GM12892 (cell line): Measurements from ENCODE around the gene DDX42.

Experiments
- DNase-seq: peaks from one replicate; pipeline ENCODE4 v3.0.0; 2011; ENCODE audit not compliant: insufficient read length
- FAIRE-seq: peaks from 2 replicates; lab custom pipeline; 2011; peaks lifted over from hg19 to GRCh38; lab: Jason Lieb, UNC
- POLR2A ChIP-seq: IDR thresholded peaks from 2 replicates; pipeline ENCODE4 v1.6.1; 2011; ENCODE audit warnings: low read depth, low read length, control low read depth
- POLR2AphosphoS5 ChIP-seq: IDR thresholded peaks from 2 replicates; pipeline ENCODE4 v1.6.1; 2011; ENCODE audit warnings: low read depth, low read length, control low read depth
- TAF1 ChIP-seq: IDR thresholded peaks from 2 replicates; pipeline ENCODE4 v1.6.1; 2011; ENCODE audit warnings: low read depth, mild to moderate bottlenecking, control low read depth, low read length, borderline replicate concordance

Gene DDX42

DNA sequence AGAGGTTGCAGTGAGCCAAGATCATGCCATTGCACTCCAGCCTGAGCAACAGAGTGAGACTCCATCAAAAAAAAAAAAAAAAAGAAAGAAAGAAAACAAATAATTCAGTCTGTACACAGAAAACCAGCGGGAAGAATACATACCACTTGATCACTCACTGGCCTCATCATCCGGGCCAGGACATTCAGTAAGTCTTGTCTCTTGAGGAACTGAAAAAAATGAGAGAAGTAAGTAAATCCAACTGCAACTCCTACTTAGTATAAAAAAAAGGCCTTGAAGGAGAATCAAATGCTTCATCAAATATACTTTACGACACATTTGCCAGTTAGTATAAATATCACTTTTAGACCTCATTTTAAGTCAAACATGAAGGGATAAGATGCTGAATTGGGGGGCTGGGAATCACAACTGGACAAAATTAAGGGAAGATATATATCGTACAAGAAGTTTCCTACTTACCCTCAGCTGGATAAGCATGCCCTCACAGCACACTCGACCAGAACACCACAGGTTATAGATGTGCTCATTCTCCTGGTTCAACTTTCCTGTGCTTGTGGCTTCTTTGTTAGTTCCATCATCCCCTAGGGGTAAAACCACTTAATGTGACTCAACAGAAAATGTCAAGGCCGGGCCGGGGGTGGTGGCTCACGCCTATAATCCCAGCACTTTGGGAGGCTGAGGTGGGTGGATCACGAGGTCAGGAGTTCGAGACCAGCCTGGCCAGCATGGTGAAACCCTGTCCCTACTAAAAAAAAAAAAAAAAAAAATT lies 13.0 kb upstream of the DDX42 start:
- no peak for DNase-seq
- TF ChIP-seq TAF1 (no peak), POLR2A (no peak), POLR2AphosphoS5 (no peak)
- FAIRE-seq: no peak

GRCh38 chr17:63762161-63763078 lies 11.6 kb upstream of the DDX42 start:
- no peak for DNase-seq
- FAIRE-seq: no peak
- TF ChIP-seq POLR2AphosphoS5: no peak
- no peak for TF ChIP-seq POLR2A
- no peak for TF ChIP-seq TAF1

DNA sequence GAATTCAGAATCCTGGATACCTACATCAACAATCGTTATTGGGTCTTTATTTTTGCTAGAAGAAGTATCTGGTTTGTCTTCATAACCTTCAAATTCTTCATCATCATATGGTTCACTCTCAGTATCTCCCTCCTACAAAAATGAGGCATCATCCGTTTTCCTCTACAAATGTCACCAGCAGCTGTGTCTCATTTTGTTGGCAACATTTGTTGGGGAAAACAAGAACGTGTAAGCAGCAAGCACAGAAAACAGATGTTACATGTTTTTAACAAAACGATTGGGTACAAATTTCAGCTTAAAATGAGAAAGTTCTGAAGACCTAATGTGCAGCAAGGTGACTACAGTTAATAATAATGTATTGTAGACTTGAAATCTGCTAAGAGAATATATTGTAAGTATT lies 9.3 kb upstream of the DDX42 start:
- DNase-seq (no peak), FAIRE-seq (no peak)
- no peak for TF ChIP-seq TAF1
- no peak for TF ChIP-seq POLR2AphosphoS5
- TF ChIP-seq POLR2A: no peak

DNA sequence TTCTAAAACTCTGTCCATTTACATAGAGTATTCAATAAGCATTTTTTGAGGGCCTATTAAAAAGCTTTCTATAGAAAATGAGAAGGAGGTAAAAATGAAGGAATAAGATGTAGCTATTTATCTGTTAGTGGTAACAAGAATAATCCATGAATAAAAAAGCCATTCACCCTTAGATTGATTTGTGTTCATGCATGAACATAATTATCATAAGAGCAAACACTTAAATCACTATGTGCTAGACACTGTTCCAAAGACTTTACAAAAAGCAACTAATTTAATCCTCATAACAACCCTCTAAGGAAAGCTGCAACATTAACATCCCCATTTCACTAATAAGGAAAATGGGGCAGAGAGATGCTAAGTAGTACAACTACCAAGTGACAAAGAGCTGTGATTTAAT lies 7.2 kb upstream of the DDX42 start:
- no peak for DNase-seq
- TF ChIP-seq TAF1 (no peak), POLR2A (no peak), POLR2AphosphoS5 (no peak)
- no peak for FAIRE-seq

DNA sequence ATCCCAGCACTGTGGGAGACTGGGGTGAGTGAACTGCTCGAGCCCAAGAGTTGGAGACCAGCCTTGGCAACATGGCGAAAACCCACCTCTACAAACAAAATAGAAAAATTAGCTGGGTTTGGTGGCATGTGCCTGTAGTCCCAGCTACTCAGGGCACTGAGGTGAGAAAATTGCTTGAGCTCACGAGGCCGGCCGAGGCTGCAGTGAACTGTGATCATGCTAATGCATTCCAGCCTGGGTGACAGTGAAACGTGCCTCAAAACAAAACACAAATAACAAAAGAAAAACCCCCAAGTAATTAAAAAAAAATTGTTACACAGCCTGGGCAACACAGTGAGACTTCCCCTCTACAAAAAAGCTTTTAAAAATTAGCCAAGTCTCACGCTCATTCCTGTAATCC lies 5.5 kb upstream of the DDX42 start:
- no peak for TF ChIP-seq POLR2AphosphoS5
- DNase-seq (no peak), FAIRE-seq (no peak)

DNA sequence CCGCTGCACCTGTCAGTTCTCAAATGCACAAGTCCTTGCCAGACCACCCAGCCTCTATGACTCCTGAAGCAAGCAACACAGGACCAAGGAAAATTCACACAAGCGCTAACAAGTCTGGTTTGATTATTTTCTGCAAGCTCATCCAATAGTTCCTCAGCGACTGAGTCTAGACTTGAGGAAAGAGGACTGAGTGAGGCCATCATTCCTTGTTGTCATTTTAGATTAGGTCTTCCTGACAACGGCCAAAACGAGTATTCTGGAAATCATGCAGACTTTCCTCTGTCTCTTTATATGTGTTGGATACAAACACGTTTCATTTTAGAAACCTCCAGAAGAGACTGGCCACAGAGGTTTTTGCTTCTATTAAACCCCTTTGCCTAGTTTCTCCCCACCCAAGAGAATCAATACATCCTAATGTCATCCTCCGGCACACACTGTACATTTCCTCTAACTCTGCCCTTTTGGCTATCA lies 1.1 kb upstream of the DDX42 start:
- no peak for FAIRE-seq
- TF ChIP-seq POLR2AphosphoS5 (no peak), POLR2A (no peak), TAF1 (no peak)
- DNase-seq: no peak

- TF ChIP-seq POLR2AphosphoS5 (peak; percentile 61), POLR2A (peak; percentile 98), TAF1 (peak; percentile 75; the same call in 1 of the 2 replicates)
- DNase-seq: peak; percentile 89
- FAIRE-seq: peak; percentile 98
These were observed 464 bp upstream of the DDX42 start, which contains the start of gene CCDC47 for GRCh38 chr17:63773272-63774140. CCDC47 (minus strand) TSS chr17:63773597; CDS start chr17:63766175, 7,422 bp downstream.

DNA sequence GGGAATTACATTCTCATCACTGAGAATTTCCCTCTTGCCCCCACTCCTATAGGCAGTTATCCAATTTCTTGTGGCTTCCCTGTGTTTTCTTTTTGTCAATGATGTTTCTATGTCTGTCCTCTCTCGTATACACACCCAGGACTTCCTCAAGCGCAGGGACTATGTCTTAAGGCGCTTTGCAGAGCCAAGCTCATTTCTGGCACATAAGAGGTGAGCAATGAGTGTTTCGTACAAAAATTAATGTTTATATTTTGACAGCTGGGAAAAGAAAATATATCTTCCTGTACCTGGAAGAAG lies 947 bp downstream of the DDX42 start:
- FAIRE-seq (no peak), DNase-seq (no peak)
- TF ChIP-seq POLR2A (no peak; the same call in 1 of the 2 replicates), POLR2AphosphoS5 (no peak), TAF1 (no peak)

- DNase-seq: no peak
- no peak for FAIRE-seq
- no peak for TF ChIP-seq TAF1
- TF ChIP-seq POLR2A: no peak
- TF ChIP-seq POLR2AphosphoS5: no peak
These were observed 1.4 kb downstream of the DDX42 start for GRCh38 chr17:63775420-63775819.

GRCh38 chr17:63780507-63780906 lies 6.5 kb downstream of the DDX42 start:
- DNase-seq: no peak
- FAIRE-seq: no peak
- TF ChIP-seq POLR2AphosphoS5: no peak
- TF ChIP-seq POLR2A: no peak
- TF ChIP-seq TAF1: no peak

GRCh38 chr17:63780928-63781327 lies 7.0 kb downstream of the DDX42 start:
- TF ChIP-seq TAF1: no peak
- no peak for TF ChIP-seq POLR2AphosphoS5
- no peak for TF ChIP-seq POLR2A
- DNase-seq (no peak), FAIRE-seq (no peak)
